Measurements from ENCODE around the gene KRTAP10-1.

GRCh38 chr21:44555200-44555875, 15.3 kb upstream of the KRTAP10-1 start:
- no peak for TF ChIP-seq EZH2phosphoT487 (IDR thresholded peaks at IDR 0.05; ENCODE audit: insufficient read depth, low read depth)
- TF ChIP-seq EZH2 (IDR thresholded peaks at IDR 0.05; ENCODE audit: insufficient read depth, poor library complexity, severe bottlenecking), result no peak
